WTC11 (cell line): ENCODE data around the gene SCARB2.

Experiments
- E2F4 ChIP-seq: sonication (generic); formaldehyde crosslinking; IDR thresholded peaks from 2 replicates; pipeline ENCODE4 v1.8.1; 2022; ENCODE audit warnings: low read depth, mild to moderate bottlenecking, moderate library complexity, missing genetic modification reagents, borderline replicate concordance
- ELF4 ChIP-seq: sonication (generic); formaldehyde crosslinking; IDR thresholded peaks from 2 replicates; pipeline ENCODE4 v1.8.1; 2022; ENCODE audit warnings: low read depth, mild to moderate bottlenecking, moderate library complexity, missing genetic modification reagents
- GABPB1 ChIP-seq: sonication (generic); formaldehyde crosslinking; IDR thresholded peaks from 2 replicates; pipeline ENCODE4 v1.8.1; 2023; ENCODE audit warnings: mild to moderate bottlenecking, missing genetic modification reagents
- KAT7 ChIP-seq: sonication (generic); formaldehyde crosslinking; IDR thresholded peaks from 2 replicates; pipeline ENCODE4 v1.8.1; 2023; ENCODE audit warnings: missing genetic modification reagents, mild to moderate bottlenecking, borderline replicate concordance
- SMAD3 ChIP-seq: sonication (generic); formaldehyde crosslinking; IDR thresholded peaks from 2 replicates; pipeline ENCODE4 v1.8.0; 2022; ENCODE audit warnings: missing genetic modification reagents, mild to moderate bottlenecking, borderline replicate concordance
- TEAD4 ChIP-seq: sonication (generic); formaldehyde crosslinking; IDR thresholded peaks from 2 replicates; pipeline ENCODE4 v1.8.0; 2022; ENCODE audit warnings: mild to moderate bottlenecking, missing genetic modification reagents
- ZNF281 ChIP-seq: sonication (generic); formaldehyde crosslinking; IDR thresholded peaks from 2 replicates; pipeline ENCODE4 v1.8.0; 2023; ENCODE audit warnings: mild to moderate bottlenecking, missing genetic modification reagents
- TF ChIP-seq, protein P1 (sequence below): fragments of 200-600 bp; IDR thresholded peaks from 2 replicates; pipeline ENCODE4 v1.8.0; 2022; ENCODE audit warnings: antibody characterized with exemption
- TF ChIP-seq, protein P2 (sequence below): sonication (generic); formaldehyde crosslinking; IDR thresholded peaks from 2 replicates; pipeline ENCODE4 v1.8.0; 2022; ENCODE audit warnings: mild to moderate bottlenecking, missing genetic modification reagents
- TF ChIP-seq, protein P3 (sequence below): fragments of 250-450 bp; sonication (Bioruptor Pico); IDR thresholded peaks from 2 replicates; pipeline ENCODE4 v2.1.2; 2022; ENCODE audit warnings: mild to moderate bottlenecking, moderate library complexity

- TF ChIP-seq, protein P1, sequence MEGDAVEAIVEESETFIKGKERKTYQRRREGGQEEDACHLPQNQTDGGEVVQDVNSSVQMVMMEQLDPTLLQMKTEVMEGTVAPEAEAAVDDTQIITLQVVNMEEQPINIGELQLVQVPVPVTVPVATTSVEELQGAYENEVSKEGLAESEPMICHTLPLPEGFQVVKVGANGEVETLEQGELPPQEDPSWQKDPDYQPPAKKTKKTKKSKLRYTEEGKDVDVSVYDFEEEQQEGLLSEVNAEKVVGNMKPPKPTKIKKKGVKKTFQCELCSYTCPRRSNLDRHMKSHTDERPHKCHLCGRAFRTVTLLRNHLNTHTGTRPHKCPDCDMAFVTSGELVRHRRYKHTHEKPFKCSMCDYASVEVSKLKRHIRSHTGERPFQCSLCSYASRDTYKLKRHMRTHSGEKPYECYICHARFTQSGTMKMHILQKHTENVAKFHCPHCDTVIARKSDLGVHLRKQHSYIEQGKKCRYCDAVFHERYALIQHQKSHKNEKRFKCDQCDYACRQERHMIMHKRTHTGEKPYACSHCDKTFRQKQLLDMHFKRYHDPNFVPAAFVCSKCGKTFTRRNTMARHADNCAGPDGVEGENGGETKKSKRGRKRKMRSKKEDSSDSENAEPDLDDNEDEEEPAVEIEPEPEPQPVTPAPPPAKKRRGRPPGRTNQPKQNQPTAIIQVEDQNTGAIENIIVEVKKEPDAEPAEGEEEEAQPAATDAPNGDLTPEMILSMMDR, result no peak
- TF ChIP-seq, protein P2, sequence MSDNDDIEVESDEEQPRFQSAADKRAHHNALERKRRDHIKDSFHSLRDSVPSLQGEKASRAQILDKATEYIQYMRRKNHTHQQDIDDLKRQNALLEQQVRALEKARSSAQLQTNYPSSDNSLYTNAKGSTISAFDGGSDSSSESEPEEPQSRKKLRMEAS, result no peak
- TF ChIP-seq E2F4 (CRISPR knock-in tag) (no peak), ZNF281 (CRISPR knock-in tag) (no peak), TEAD4 (CRISPR knock-in tag) (no peak), SMAD3 (CRISPR knock-in tag) (no peak), ELF4 (CRISPR knock-in tag) (no peak), GABPB1 (CRISPR knock-in tag) (no peak), KAT7 (no peak)
- TF ChIP-seq, protein P3, sequence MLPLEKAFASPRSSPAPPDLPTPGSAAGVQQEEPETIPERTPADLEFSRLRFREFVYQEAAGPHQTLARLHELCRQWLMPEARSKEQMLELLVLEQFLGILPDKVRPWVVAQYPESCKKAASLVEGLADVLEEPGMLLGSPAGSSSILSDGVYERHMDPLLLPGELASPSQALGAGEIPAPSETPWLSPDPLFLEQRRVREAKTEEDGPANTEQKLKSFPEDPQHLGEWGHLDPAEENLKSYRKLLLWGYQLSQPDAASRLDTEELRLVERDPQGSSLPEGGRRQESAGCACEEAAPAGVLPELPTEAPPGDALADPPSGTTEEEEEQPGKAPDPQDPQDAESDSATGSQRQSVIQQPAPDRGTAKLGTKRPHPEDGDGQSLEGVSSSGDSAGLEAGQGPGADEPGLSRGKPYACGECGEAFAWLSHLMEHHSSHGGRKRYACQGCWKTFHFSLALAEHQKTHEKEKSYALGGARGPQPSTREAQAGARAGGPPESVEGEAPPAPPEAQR (CRISPR knock-in tag), result no peak
These were observed 44.2 kb upstream of the SCARB2 start for GRCh38 chr4:76257824-76258223.
